T1000 (cell line): Measurements from ENCODE around the gene COPE.
"Not testable (repeated sequence)": the region's sequence is repeated elsewhere in the genome, so short reads cannot be mapped to it uniquely, and the experiment has no call there.

Experiments
- DNase-seq: peaks from one replicate; lab custom pipeline; 2025; ENCODE audit warnings: mixed read lengths; lab: John Stamatoyannopoulos, UW

Gene COPE

DNA sequence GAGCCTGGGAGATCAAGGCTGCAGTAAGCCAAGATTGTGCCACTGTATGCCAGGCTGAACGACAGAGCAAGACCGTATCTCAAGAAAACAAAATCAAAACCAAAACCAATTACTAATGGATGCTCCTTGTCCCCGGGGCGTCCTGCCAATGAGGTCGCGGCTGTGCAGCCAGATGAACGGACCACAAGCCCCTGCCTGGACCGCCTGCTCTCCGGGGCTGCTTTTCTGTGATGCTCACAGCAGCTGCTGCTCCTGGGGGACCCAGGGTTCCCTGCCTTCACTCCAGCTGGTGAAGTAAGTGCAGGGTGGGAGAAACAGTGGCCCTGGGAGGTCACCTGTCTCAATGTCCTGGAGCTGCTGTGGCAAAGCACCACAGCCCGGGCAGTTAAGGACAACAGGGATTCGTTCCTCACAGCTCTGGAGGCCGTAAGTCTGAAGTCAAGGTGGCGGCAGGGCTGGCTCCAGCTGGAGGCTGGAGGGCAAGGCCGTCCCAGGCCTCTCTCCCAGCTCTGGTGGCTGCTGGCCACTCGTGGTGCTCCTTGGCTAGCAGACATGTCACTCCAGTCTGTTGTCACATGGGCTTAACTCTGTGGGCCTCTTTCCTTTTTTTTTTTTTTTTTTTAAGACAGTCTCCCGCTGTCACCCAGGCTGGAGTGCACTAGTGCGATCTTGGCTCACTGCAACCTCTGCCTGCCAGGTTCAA, 10.1 kb downstream of the COPE start:
- DNase-seq: no peak

DNA sequence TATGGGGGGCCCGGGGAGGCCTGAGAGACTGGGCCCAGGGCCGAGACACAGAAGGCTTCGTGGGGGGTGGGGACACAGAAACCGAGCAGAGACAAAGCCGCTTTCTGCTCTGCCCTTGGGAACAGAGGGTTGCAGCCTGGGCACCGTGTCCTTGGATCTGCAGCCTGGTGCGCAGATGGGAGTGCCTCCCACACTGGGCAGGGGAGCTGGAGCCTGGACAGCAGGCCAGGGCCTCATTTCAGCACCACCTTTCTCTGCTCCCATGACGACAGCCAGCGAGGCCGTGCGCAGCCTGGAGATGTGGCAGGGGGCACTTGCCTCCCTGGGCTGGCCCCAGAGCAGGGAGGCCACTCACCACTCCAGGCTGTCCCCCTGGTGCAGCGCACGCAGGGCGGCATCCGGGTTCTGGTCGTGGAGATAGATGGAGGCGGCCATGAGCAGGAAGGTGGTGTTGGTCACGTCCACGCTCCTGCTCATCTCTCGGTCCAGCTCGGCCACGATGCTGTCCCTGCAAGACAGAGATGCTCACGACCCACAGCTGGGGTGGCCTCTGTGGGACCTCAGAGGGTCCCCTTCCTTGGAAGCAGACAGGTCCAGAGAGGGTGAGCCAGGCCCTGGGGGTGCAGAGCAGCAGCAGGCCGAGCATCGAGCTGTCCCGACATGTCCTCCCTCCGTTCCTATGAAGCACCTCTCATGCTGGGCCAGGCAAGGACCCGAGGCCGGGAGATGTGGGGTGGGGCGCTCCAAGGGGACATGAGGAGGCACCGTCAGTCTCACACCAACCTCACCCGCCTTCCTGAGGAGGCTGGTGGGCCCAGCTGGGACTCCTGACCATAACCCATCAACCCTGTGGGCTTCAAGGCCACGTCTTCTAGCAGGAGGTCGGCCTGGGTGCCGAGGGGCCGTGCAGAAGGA, 12.3 kb downstream of the COPE start:
- no peak for DNase-seq

DNA sequence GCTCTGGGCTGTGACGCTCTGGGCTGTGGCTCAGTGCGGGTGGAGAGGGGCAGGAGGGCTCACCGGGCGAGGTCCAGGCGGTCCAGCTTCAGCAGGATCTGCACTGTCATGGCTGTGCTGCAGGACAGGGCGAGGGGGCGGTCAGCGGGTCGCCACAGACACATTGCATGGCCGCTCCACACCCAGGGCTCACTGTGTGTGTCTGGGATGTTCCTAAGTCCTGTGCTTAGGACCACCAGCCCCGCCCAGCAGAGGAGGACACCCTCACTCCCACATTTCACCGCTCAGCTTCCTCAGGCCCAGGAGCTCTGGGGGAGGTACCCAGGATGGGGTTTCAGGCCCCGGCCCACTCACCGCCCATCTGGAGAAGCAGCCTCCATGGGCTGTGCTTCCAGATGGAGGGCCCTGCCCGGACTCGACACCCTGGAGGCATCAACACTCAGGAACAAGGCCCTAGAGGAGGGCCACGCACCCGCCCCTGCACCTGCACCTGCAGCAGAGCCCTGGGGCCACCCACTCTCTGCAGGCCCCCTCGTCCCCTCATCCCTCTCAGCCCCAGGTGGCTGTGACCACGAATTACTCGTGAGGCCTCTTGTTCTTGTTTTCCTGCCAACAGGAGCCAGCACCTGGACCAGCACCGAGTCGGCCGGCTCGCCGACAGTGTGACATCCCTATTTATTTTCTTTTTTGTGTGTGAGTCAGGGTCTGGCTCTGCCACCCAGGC, 13.5 kb downstream of the COPE start:
- no peak for DNase-seq

DNA sequence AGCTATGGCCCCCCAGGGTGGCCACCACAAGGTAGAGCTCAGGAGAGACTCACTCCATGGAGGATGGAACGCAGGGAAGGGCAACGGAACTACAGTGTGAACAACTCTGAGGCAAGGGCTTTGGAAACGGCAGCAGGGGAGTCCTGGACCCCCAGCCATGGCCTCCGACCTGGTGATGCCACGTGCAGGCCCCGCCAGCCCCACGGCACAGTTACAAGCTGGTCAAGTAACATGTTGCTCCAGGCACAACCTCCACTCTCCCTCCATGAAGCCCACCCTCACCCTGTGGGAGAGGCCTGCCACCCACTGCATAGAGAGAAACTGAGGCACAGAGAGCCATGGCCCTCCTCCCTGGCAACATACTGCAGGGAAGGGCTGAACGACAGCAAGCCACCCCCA, 14.1 kb downstream of the COPE start:
- DNase-seq: no peak

DNA sequence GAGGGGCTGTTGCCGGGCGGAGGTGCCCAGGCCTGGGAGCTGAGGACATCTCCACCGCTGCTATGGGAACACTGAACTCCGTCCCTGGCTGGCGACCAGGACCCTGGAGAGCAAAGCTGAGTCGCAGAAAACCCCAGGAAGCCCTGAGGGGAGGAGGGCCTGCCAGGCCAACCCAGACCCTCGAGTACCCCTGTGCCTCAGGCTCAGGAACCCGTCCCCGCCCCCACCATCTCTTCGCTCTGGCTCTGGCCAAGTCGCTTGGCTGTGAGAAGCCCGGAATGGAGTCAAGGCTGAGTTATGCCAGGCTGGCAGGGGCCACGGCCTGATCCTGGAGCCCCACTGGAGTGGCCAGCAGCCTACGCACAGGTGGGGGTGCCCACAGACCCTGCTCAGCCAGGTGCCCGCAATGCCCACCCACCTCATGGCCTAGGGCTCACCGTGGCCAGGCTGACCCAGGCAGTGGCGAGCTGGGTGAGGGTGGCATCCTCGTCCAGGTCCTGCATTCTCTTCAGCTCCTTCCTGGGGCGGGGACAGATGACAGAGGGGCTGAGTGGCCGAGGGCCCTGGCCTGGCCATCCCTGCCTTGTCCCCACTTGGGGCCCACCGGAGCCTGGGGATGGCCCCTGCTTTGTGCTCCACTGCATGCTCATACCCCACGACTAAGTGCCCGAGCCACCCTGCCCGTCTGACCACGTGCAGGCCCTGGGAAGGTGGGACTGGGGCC, 14.7 kb downstream of the COPE start:
- no peak for DNase-seq

DNA sequence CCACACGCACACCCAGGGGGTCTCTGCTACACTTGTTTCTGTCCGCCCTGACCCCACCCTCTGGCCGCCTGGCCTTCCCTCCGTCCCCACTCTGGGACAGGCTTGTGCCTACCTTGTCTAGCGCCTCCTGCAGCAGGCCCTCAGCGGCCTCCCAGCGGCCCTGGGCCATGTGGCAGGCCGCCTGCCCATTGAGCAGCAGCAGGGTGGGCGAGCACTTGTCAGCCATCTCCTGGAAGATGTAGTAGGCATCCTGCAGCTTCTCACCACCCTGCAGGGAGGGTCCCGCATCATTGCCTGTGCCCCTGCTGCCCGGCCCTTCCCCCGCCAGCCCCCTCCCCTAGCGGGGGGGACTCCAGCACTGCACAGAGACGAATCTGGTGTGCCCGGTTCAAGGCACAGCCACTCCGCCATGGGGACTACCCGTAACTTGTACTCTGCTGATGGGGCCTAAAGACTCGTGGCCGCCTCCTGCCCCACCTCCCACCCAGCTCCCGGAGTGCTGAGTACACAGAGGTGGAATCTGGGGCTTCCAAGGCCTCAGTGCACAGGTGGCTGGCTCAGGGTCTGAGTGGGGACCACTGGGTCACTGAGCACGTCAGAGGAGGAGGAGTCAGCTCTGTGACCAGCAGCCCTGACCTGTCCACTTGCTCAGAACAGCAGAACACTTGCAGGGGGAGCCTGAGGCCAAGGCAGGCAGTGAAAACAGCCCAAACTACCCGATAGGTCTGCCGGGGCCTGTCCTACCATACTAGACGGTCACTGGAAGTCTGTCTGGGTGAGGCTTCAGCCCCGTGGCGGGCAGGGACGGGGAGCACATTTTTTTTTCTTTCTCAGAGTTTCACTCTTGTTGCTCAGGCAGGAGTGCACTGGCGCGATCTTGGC, 15.8 kb downstream of the COPE start:
- no peak for DNase-seq

DNA sequence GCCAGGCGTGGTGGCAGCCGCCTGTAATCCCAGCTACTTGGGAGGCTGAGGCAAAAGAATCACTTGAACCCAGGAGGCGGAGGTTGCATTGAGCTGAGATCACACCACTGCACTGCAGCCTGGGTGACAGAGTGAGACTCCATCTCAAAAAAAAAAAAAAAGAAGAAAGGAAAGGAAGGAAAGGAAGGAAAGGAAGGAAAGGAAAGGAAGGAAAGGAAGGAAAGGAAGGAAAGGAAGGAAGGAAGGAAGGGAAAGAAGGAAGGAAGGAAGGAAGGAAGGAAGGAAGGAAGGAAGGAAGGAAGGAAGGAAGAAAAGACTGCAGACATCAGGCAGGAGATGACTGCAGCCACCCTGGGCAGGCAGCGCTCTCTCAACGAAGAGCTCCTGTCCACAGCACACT, 16.7 kb downstream of the COPE start:
- DNase-seq: not testable (repeated sequence)

DNA sequence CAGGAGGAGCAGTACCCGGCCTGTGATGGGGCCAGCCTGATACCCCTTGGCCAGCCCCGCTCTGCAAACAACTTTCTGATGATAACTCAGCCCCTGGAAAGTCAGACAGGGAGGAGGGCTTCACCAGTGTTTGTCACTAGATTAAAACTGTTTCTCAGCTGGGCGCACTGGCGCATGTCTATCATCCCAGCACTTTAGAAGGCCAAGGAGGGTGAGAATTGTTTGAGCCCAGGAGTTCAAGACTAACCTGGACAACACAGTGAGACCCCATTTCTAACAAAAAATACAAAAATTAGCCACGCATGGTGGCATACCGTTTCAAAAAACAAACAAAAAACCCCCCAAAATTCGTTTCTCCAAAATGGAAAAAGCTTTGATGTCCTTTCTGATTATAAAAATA, 17.7 kb downstream of the COPE start:
- no peak for DNase-seq

DNA sequence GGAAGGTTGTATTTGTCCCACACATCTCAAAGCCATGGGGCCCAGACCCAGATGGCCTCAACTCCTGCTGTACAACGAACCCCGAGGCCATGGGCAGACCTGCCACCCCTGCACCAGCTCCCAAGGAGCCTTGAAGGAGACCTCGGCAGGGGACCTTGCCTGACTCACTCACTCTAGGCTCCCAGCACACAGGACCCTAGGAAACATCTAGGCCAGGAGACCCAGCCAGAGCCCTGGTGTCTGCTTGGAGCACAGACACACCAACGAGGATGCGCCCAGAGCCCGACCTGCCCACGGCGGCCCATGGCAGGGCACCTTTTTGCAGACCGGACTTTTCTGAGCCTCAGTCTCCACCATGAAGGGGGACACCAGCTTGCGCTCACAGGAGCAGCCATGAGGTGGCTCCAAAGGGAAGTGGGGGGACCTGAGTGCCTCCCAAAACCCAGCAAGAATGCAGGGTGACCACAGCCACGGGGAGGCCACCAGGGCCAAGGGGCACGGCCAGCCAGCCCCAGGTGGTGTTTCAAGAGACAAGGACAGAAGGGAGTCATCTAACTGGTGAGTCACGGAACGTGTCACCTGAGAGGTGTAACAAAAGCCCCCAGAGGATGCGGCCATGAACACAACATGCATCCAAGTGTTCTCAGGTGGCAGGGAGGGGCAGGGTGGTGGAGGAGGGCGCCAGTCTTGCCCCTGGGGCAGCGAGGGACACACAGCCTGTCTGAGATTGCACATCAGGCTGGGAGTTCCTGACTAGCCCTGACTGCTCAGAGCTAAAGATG, 18.3 kb downstream of the COPE start:
- no peak for DNase-seq

DNA sequence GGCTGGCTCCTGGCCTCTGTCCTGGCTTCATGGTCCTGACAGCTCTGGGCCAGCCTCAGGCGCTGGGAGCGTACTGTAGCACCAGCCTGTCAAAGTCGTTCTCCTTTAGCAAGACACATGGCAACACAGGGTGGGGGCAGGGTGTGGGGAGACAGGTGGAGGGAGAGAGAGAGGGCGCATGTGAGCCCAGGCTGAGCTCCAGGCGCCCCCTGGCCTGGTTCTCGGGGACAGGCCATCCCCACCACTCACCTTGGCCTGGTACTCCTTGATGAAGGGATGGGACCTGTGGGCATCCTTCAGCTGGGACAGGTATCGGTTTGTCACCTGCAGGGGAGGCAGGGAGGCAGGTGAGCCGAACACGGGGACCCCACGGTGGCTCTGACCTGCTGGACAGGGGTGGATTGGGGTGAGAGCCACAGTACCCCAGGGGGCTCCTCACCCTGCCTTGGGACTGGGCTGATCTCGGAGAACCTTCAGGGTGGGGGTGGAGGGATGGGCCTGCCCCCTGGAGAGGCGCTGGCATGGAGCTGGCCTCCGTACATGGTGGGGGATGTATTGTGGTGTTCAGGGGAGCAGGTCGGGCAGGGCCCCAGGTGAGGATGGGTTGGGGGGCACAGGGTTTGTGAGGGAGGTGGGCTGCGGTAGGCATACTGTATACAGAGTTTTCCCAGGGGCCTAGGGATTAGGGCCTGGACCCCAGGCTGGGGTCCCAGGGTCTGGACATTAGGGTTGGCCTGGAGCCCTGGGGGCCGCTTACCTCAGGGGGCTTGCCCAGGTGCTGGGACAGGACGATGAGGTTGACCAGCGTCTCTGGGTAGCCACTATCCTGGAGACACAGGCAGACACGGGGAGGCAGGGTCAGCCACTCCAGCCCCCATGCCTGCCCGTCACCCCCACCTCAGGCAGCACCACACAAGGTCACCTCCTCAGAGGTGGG, 19.3 kb downstream of the COPE start:
- DNase-seq: no peak

DNA sequence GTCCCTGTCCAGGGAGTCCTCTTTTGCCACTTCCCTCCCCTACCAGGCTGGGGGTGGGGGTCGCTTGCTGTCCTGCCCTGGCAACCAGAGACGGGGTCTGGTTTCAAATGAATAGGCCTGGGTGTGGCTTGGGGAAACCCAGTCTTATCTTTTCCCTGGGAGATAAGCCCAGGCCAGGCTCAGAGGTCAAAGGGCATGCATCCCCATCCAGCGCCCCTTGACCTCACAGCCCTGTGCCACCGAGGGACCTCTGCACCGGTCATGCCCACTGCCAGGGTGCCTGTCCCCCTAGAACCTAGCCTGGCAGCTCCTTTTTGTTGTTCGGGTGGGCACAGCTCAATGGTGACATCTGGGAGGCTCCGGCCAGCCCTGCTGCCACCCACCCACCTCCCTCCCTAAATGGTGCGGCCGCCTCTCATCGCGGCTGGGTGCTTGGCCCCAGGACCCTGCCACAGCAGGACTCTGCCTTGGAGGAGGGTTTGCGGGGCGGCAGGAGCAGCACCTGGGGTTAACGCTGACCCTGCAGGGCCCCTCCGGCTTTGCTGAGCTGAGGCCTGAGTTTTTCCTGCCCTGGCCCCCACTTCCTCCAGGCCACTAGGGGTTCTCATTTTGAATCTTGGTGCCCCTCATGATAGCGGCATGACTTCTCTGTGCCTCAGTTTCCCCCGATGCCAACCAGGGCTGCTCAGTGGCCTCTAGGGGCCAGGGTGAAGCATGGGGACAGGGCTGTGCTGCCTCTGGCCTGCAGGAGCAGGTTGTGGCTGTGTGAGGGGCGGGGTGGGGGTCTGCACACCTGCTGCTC, 20.4 kb downstream of the COPE start:
- DNase-seq: no peak

DNA sequence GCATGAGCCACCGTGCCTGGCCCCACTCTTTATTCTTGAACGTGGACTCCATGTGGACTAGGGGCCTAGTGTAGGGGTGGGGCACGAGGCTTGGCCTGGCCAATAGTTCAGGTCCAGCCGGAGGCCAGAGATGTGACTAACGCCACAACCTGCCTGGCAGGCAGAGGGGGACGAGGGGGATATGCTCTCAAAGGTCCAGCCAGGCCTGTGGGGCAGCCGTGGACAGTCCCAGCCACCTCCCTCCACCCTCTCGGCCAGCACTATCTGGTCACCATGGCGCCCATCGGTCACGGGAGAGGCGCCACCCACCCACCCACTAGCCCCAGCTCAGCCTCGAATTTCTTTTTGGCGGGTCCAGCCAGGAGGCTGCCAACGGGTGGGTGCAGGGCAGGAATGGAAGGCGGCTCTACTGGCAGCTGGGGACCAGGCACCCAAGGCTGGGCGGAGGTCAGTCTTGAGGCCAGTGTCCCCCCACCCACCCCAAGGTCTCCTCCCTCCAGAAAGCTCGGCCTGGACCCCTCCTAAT, 21.0 kb downstream of the COPE start:
- DNase-seq: no peak

DNA sequence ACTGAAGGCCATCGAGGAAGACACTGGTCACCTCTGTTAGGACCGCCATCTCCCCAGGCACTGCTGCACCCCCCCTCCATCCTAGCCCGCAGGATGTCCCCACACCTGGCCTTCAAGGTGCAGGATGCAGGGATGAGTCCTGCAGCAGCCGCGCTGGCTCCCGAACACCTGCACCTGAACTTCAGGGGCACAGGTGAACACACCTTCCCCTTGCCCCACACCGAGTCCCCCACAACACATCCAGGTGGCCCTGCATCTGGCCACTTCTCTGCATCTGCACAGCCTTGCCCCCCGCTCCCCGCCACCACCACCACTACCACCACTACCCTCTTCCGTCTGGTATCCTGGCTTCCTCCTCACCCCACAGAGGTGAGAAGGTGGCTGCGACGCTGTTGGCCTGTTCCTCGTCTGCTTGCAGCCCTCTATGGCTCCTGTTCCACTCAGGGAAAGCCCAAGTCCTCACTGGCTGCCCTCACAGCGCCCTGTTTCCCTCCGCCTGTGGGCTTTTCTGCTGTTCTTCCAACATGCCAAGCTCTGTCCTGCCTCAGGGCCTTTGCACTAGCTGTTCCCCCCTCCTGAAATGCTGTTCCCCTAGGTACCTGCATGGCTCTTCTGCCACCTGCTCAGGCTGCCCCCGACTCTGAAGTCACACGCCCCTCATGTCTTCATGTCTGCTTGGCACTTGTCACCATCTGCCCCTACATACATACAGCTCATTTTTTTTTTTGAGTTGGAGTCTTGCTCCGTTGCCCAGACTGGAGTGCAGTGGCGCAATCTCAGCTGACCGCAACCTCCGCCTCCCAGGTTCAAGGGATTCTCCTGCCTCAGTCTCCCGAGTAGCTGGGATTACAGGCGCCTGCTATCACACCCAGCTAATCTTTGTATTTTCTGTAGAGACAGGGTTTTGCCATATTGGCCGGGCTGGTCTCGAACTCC, 21.8 kb downstream of the COPE start:
- DNase-seq: no peak

DNA sequence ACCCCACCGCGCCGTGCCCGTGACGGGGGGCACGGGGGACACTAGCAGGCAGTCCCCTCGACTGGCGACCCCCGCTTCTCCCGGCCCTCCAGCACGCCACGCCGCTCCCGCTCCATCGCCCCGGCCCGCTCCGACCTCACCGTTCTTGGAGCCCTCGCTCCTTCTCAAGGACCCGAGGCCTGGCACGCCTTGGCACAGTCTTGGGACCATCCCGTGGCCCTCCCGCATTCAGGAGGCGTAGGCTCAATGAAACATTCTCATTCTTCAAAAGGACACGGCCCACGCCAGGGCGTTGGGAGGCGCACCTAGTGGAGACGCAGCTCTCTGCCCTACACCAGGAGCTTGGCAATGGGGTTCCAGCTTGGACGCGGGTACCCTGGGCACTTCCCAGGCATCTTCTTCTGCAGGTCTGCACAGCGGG, 22.8 kb downstream of the COPE start:
- DNase-seq: no peak

DNA sequence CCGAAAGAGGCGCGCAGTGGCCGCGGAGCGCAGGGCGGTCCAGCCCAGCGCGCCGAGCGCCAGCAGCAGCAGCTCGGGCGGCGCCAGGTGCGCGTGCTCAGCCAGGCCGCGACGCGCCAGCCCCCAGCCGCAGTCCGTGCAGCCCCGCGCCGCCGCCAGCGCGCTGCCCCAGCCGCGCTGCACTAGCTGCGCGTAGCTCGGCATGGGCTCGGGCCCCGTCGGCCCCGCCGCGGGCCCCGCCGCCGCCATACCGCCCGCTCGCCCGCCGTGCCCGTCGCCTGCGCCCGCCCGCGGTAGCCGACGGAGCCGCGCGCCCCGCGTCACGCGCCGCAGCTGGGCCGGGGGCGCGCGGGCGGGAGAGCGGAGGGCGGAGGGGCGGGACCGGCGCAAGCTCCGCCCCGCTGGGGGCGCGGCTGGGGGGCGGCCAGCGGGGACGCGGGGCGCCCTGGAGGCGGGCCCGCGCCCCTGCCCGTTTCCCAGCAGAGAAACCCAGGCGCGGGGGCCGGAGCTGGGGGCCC, 23.3 kb downstream of the COPE start, which contains the start of gene CERS1:
Gene CERS1, minus strand, starts transcription at position 335 of the 518 bp plus-strand sequence. Its CDS starts 86 bp downstream, at position 249.
- DNase-seq: no peak

DNA sequence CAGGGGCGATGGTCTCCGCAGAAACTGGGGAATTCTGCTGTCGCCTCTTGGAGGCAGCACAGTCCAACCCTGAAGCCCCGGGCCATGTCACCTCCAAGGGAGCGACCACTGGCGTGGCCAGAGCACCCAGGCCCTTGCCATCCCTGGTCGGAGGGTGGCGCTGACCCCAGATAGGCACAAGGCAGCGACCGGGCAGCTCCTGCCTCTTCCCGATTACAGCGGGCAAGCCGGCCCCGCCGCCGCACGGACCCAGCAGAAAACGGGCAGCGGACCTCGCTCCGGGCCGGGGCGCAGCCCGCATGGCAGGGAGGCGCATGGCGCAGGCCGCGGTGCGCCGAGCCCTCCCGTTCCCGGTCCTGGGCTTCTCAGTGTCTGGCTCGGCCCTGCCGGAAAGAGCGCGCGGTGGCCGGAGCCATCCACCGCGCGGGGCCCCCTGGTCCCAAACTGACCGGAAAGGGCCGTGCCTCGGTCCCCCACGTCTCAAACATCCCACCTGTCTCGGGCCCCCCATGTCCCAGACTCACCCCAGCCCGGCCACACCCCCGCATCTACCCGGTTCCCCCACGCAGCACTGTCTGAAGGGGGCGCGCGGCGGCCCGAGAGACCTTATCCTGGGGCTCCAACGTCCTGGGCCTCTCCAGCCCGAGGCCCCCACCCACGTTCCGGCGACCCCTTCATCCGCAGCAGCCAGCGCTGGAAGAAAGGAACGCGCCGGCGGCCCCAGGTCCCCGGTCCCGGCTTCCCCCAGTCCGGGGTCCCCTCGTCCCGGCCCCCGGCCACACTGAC, 24.0 kb downstream of the COPE start:
- no peak for DNase-seq
